Heart left ventricle (tissue), 13 donors: Measurements from ENCODE around the gene STARD7.

Experiments used
- POLR2A ChIP-seq, 2 donors: fragments of 450-650 bp; IDR thresholded peaks; one replicate each; pipeline ENCODE4 v1.6.1; 2017; ENCODE audit warnings: antibody characterized with exemption in 2 of 2, mild to moderate bottlenecking in 2 of 2, moderate library complexity in 2 of 2
- TF ChIP-seq, protein P1 (sequence below), 12 donors: fragments of 200-600 bp; sonication (generic) in 4 of 12; IDR thresholded peaks; one replicate each; pipeline versions ENCODE4 v1.5.0 to v1.8.0; 2018 to 2022; ENCODE audit warnings: antibody characterized with exemption in 12 of 12, mild to moderate bottlenecking in 5 of 12
- donor health status: ischemic (EF 13 %, LVEDD 7.1; RV severe dilation, severe dysfunction).
- donor health status: DM: no; HTN: yes; CAD: no.
- donor health status: DM: no; HTN: no; CAD: no.
- donor health status: ischemic (EF 25% LVEDD 6.9; RV normal size, moderate dysfunction).
- donor health status: ischemic (EF 25% LVEDD 5.7; RV mildly dilated, moderate dysfunction).
- donor health status: ischemic (EF 35%, LVEDD 5.7; RV mildly dilated, moderate dysfunction).
- donor health status: nonischemic (EF 11% LVEDD 7.7; RV severe dilation, severe dysfunction).
- donor health status: DM: yes; HTN: yes; CAD: no.
- donor health status: PGD.
- donor health status: ischemic (EF 29% LVEDD 5.4; RV normal size, mild dysfunction).
- donor health status: nonischemic (EF 23%, LVEDD 6.1; RV moderate dilation, normal function).

DNA sequence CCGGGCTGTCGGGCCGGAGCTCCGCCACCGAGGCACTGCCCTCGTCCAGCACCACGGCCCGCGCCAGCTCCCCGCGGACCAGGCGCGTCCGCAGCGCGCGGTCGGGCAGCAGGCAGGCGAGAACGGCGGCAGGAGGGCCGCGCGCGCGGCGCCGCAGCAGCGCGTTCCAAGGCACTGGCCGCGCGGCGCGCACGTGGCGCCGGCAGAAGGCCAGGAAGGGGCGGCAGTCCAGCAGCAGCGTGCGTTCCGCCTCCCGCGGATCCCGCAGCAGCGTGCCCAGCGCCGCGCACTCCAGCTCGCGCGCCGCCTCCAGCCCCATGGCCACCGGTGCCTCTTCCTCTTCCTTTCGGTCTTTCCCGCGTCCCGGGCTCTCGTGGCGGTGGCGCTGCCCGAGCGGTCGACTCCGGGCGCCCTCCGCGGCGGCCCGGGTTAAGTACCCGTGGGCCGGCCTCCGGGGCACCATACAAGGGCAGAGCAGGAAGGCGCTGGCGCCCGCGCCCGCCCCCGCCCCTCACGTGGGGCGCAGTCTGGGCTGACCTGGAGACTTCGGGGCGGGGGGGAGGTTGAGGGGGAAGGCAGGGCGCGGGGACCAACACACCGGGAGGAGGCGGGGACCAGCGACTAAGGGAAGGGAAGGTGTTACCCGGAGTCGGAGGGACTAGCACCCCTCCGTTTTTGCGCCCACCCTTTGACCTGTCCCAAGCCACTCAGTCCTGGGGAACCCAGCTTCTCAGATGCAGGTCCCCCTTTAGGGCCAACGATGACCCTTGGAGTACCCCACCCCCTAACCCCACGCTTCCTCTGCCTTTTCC, 63.4 kb downstream of the STARD7 start, which contains the start of gene DUSP2:
- TF ChIP-seq, protein P1, sequence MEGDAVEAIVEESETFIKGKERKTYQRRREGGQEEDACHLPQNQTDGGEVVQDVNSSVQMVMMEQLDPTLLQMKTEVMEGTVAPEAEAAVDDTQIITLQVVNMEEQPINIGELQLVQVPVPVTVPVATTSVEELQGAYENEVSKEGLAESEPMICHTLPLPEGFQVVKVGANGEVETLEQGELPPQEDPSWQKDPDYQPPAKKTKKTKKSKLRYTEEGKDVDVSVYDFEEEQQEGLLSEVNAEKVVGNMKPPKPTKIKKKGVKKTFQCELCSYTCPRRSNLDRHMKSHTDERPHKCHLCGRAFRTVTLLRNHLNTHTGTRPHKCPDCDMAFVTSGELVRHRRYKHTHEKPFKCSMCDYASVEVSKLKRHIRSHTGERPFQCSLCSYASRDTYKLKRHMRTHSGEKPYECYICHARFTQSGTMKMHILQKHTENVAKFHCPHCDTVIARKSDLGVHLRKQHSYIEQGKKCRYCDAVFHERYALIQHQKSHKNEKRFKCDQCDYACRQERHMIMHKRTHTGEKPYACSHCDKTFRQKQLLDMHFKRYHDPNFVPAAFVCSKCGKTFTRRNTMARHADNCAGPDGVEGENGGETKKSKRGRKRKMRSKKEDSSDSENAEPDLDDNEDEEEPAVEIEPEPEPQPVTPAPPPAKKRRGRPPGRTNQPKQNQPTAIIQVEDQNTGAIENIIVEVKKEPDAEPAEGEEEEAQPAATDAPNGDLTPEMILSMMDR (IDR thresholded peaks at IDR 0.05) = peak in 2 of 12 donors; percentile 20 to 26
- TF ChIP-seq POLR2A (IDR thresholded peaks at IDR 0.05) = peak in 1 of 2 donors; percentile 60
